ENCODE results near the gene CLPX.

GRCh38 chr15:65115542-65115941, 69.6 kb downstream of the CLPX start:
- TF ChIP-seq CTCF (IDR thresholded peaks at IDR 0.05) (no peak), EZH2 (IDR thresholded peaks at IDR 0.05) (no peak), EZH2phosphoT487 (IDR thresholded peaks at IDR 0.05) (no peak)
